ENCODE measurements around the gene ASF1A. TPM values are rescaled to one million over a fixed set of nuclear protein-coding genes. Genes with fewer than 3 reads are reported as not detected.

ASF1A gene
- polyA plus RNA-seq, 1 donor, result 20.1 TPM

GRCh38 chr6:118908441-118908840, 14.5 kb downstream of the ASF1A start:
- H3K9me3 ChIP-seq (ENCODE audit: control insufficient read depth, low read depth, low read length), result no peaks in the 10 kb centered on the region
- H3K27me3 ChIP-seq (ENCODE audit: control insufficient read depth, insufficient read depth, low read length), result no peaks in the 10 kb centered on the region
- no peak for DNase-seq
- WGBS (ENCODE audit: insufficient coverage, low lambda C conversion rate), result no CpG with 5 or more reads among the region's 1 CpG
- H3K4me1 ChIP-seq (ENCODE audit: control insufficient read depth, insufficient read depth, low read length), result no peaks in the 10 kb centered on the region
- no peak overlapping the region for H3K4me3 ChIP-seq (ENCODE audit: low read length)
- H3K36me3 ChIP-seq (ENCODE audit: control insufficient read depth, insufficient read depth, low read length), result peaks cover 54% of the 10 kb centered on the region
- no peak overlapping the region for H3K27ac ChIP-seq (ENCODE audit: low read length)

- Histone ChIP-seq H3K9me3 (ENCODE audit: control insufficient read depth, low read depth, low read length) (no peaks in the 10 kb centered on the region), H3K4me3 (ENCODE audit: low read length) (no peak overlapping the region), H3K36me3 (ENCODE audit: control insufficient read depth, insufficient read depth, low read length) (peaks cover 57% of the 10 kb centered on the region), H3K4me1 (ENCODE audit: control insufficient read depth, insufficient read depth, low read length) (no peaks in the 10 kb centered on the region), H3K27ac (ENCODE audit: low read length) (no peak overlapping the region), H3K27me3 (ENCODE audit: control insufficient read depth, insufficient read depth, low read length) (no peaks in the 10 kb centered on the region)
- WGBS (ENCODE audit: insufficient coverage, low lambda C conversion rate), result 100% methylated on average over 1 of the region's 5 CpGs
- no peak for DNase-seq
Measured at GRCh38 chr6:118912646-118913045, 18.7 kb downstream of the ASF1A start.

DNA sequence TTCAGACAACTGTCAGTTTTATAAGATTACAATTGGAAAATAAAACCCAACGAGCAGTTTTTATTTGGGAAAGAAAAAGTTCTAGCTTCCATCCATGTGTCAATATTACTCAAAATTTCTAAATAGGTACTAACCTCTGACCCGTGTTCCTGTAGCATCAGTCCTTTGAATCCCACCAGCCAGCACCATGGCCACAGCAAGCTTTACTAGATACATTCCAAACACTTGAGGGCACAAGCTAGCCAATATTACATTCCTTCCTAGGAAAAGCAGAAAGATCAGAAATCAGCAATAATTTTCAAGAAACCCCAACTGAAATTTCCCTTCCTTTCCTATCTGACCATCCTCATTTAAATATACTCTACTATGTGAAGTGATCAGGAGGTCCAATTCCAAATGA, 19.2 kb downstream of the ASF1A start:
- Histone ChIP-seq H3K27ac (ENCODE audit: low read length) (no peak overlapping the region), H3K36me3 (ENCODE audit: control insufficient read depth, insufficient read depth, low read length) (peaks cover 56% of the 10 kb centered on the region), H3K4me1 (ENCODE audit: control insufficient read depth, insufficient read depth, low read length) (no peaks in the 10 kb centered on the region), H3K4me3 (ENCODE audit: low read length) (no peak overlapping the region), H3K9me3 (ENCODE audit: control insufficient read depth, low read depth, low read length) (no peaks in the 10 kb centered on the region), H3K27me3 (ENCODE audit: control insufficient read depth, insufficient read depth, low read length) (no peaks in the 10 kb centered on the region)
- DNase-seq, result no peak
- WGBS (ENCODE audit: insufficient coverage, low lambda C conversion rate), result 100% methylated on average over 1 of the region's 2 CpGs

DNA sequence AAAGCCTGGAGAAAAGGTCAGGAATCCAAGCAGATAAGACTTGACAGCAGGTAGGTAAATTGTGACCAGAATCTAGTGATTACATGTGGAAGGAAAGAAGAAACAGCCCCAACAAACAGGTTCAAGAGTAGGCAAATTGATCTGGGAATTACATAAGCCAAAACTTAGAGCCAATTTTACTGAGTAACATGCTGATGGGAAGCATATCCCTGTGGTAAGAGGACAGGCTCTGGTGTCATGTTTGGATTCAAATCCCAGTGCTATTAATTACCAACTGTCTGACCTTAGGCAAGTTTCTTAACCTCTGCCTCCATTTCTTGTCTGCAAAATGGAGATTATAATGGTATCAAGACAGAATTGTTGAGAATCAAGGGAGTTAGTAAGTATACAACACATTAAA, 20.6 kb downstream of the ASF1A start:
- Histone ChIP-seq H3K4me1 (ENCODE audit: control insufficient read depth, insufficient read depth, low read length) (no peaks in the 10 kb centered on the region), H3K4me3 (ENCODE audit: low read length) (no peak overlapping the region), H3K9me3 (ENCODE audit: control insufficient read depth, low read depth, low read length) (no peaks in the 10 kb centered on the region), H3K27ac (ENCODE audit: low read length) (no peak overlapping the region), H3K36me3 (ENCODE audit: control insufficient read depth, insufficient read depth, low read length) (peaks cover 54% of the 10 kb centered on the region), H3K27me3 (ENCODE audit: control insufficient read depth, insufficient read depth, low read length) (no peaks in the 10 kb centered on the region)
- no peak for DNase-seq

DNA sequence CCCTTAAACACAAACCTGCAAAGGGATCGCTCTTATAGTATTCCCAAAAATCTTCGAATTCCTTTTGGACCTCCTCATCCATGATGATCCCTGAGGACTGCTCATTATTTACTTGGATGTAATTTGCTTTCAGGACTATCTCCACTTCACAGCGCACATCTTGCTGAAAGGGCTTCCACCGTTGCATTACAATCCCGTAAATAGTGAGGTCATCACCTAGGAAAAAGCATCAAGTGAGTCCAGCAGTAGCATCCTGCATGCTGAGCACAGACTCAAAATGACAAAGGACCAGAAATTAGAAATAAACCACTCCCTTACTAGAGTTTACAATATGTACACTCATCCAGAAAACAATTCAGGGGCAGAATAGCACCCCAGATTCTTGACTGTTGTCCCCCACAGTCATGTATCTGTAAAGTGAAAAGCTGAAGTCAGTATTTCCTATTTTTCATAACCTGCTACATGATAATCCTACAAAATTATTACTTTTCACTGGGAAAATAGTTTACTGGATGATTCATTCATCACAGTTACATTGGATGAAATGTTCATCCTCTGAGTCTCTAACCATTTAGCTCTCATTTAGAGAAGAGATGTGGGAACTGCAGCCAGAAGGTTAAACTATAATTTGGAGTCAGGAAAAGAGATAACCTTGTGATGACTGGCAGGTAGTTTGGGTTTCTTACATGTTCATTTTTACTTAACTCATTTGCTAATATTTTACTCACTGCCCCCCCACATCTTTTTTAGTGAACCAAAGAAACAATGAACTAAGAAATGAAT, 23.8 kb downstream of the ASF1A start:
- DNase-seq, result no peak
- Histone ChIP-seq H3K9me3 (ENCODE audit: control insufficient read depth, low read depth, low read length) (no peaks in the 10 kb centered on the region), H3K4me3 (ENCODE audit: low read length) (no peak overlapping the region), H3K36me3 (ENCODE audit: control insufficient read depth, insufficient read depth, low read length) (peaks cover 64% of the 10 kb centered on the region), H3K27ac (ENCODE audit: low read length) (no peak overlapping the region), H3K27me3 (ENCODE audit: control insufficient read depth, insufficient read depth, low read length) (no peaks in the 10 kb centered on the region), H3K4me1 (ENCODE audit: control insufficient read depth, insufficient read depth, low read length) (no peaks in the 10 kb centered on the region)
- WGBS (ENCODE audit: insufficient coverage, low lambda C conversion rate), result no CpG with 5 or more reads among the region's 5 CpGs

DNA sequence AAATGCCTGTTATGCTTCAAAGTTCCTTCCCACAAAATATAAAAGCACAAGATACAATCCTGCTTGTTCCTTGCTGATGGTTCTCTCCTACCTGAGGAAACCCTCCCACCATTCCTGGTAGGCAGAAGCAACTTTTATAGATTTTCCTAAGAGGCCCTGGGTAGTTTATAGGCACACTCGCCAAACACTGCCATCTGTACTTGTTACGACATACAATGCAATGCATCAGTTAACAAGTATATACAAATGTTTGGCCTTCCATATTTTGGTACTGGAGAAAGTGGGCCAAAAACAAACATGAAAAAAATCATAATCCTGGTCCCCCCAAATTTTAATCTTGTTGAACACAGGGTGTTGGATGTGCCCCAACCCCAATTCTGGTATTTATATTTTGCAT, 24.4 kb downstream of the ASF1A start:
- H3K4me1 ChIP-seq (ENCODE audit: control insufficient read depth, insufficient read depth, low read length), result no peaks in the 10 kb centered on the region
- no peak overlapping the region for H3K27ac ChIP-seq (ENCODE audit: low read length)
- H3K36me3 ChIP-seq (ENCODE audit: control insufficient read depth, insufficient read depth, low read length), result peaks cover 64% of the 10 kb centered on the region
- no peak overlapping the region for H3K4me3 ChIP-seq (ENCODE audit: low read length)
- no peak for DNase-seq
- H3K27me3 ChIP-seq (ENCODE audit: control insufficient read depth, insufficient read depth, low read length), result no peaks in the 10 kb centered on the region
- 100% methylated on average over 2 of the region's 2 CpGs for WGBS (ENCODE audit: insufficient coverage, low lambda C conversion rate)
- H3K9me3 ChIP-seq (ENCODE audit: control insufficient read depth, low read depth, low read length), result no peaks in the 10 kb centered on the region

DNA sequence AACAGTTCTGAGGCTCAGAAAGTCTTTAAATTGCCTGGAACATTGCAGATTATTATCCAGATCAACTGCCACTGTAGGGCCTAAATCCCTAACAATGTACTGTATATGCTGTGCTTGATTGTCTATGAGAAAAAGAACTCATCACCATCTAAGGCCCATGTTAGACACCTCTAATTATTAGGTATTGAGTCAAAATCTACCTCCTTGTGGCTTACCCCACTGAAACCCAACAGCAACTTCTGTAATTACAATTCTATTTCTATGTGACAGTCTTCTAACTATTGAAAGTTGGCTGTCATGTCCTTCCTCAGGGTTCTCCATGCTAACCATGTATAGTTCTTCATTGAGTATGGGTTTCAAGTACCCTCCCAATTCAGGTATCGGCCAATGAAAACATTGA, 27.1 kb downstream of the ASF1A start:
- Histone ChIP-seq H3K9me3 (ENCODE audit: control insufficient read depth, low read depth, low read length) (no peaks in the 10 kb centered on the region), H3K4me1 (ENCODE audit: control insufficient read depth, insufficient read depth, low read length) (no peaks in the 10 kb centered on the region), H3K4me3 (ENCODE audit: low read length) (no peak overlapping the region), H3K27me3 (ENCODE audit: control insufficient read depth, insufficient read depth, low read length) (no peaks in the 10 kb centered on the region), H3K36me3 (ENCODE audit: control insufficient read depth, insufficient read depth, low read length) (peaks cover 55% of the 10 kb centered on the region), H3K27ac (ENCODE audit: low read length) (no peak overlapping the region)
- DNase-seq, result no peak
- WGBS (ENCODE audit: insufficient coverage, low lambda C conversion rate), result no CpG with 5 or more reads among the region's 1 CpG

- Histone ChIP-seq H3K27ac (ENCODE audit: low read length) (no peak overlapping the region), H3K4me1 (ENCODE audit: control insufficient read depth, insufficient read depth, low read length) (no peaks in the 10 kb centered on the region), H3K27me3 (ENCODE audit: control insufficient read depth, insufficient read depth, low read length) (no peaks in the 10 kb centered on the region), H3K9me3 (ENCODE audit: control insufficient read depth, low read depth, low read length) (no peaks in the 10 kb centered on the region), H3K36me3 (ENCODE audit: control insufficient read depth, insufficient read depth, low read length) (peaks cover 57% of the 10 kb centered on the region), H3K4me3 (ENCODE audit: low read length) (no peak overlapping the region)
- WGBS (ENCODE audit: insufficient coverage, low lambda C conversion rate), result 100% methylated on average over 1 of the region's 3 CpGs
- DNase-seq, result no peak
Measured at GRCh38 chr6:118923035-118923434, 29.1 kb downstream of the ASF1A start.

GRCh38 chr6:118930680-118931079, 36.7 kb downstream of the ASF1A start:
- Histone ChIP-seq H3K27me3 (ENCODE audit: control insufficient read depth, insufficient read depth, low read length) (no peaks in the 10 kb centered on the region), H3K4me3 (ENCODE audit: low read length) (no peak overlapping the region), H3K36me3 (ENCODE audit: control insufficient read depth, insufficient read depth, low read length) (peaks cover 28% of the 10 kb centered on the region), H3K4me1 (ENCODE audit: control insufficient read depth, insufficient read depth, low read length) (no peaks in the 10 kb centered on the region), H3K27ac (ENCODE audit: low read length) (no peak overlapping the region), H3K9me3 (ENCODE audit: control insufficient read depth, low read depth, low read length) (no peaks in the 10 kb centered on the region)
- 100% methylated on average over 3 of the region's 3 CpGs for WGBS (ENCODE audit: insufficient coverage, low lambda C conversion rate)
- no peak for DNase-seq

GRCh38 chr6:118931436-118931835, 37.5 kb downstream of the ASF1A start:
- Histone ChIP-seq H3K27ac (ENCODE audit: low read length) (no peak overlapping the region), H3K9me3 (ENCODE audit: control insufficient read depth, low read depth, low read length) (no peaks in the 10 kb centered on the region), H3K27me3 (ENCODE audit: control insufficient read depth, insufficient read depth, low read length) (no peaks in the 10 kb centered on the region), H3K4me1 (ENCODE audit: control insufficient read depth, insufficient read depth, low read length) (peaks cover 2% of the 10 kb centered on the region), H3K4me3 (ENCODE audit: low read length) (no peak overlapping the region), H3K36me3 (ENCODE audit: control insufficient read depth, insufficient read depth, low read length) (peaks cover 25% of the 10 kb centered on the region)
- no peak for DNase-seq
- 100% methylated on average over 1 of the region's 5 CpGs for WGBS (ENCODE audit: insufficient coverage, low lambda C conversion rate)

DNA sequence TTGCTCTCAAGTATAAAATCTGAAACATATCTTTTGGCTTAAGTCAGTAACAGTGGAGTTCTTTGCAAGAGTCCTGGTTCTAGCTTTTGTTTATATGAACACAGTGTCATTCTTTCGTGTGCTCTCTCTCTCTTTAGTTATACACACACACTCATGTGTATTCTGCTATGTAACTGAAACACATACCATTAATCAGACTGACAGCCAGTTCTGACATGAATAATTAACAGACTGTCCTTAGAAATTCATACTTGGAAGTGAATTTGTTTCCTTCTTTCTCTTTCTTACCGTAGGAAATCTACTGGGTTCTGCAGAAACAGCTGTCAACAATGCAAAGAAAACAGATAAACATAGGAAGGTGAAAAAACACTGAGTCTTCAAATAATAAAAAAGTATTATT, 38.5 kb downstream of the ASF1A start:
- Histone ChIP-seq H3K27me3 (ENCODE audit: control insufficient read depth, insufficient read depth, low read length) (no peaks in the 10 kb centered on the region), H3K4me3 (ENCODE audit: low read length) (no peak overlapping the region), H3K9me3 (ENCODE audit: control insufficient read depth, low read depth, low read length) (no peaks in the 10 kb centered on the region), H3K36me3 (ENCODE audit: control insufficient read depth, insufficient read depth, low read length) (peaks cover 22% of the 10 kb centered on the region), H3K27ac (ENCODE audit: low read length) (no peak overlapping the region), H3K4me1 (ENCODE audit: control insufficient read depth, insufficient read depth, low read length) (peaks cover 2% of the 10 kb centered on the region)
- DNase-seq, result no peak
- no CpG with 5 or more reads among the region's 2 CpGs for whole genome bisulfite sequencing (ENCODE audit: insufficient coverage, low lambda C conversion rate)
